Suprapubic skin (tissue), 3 donors: Measurements from ENCODE around the gene GAL3ST2.

ENCODE experiments used
- CTCF ChIP-seq, 2 donors: fragments of 200-600 bp in 1 of 2; fragments of 450-650 bp in 1 of 2; sonication (generic) in 1 of 2; IDR thresholded peaks; one replicate each; pipeline ENCODE4 v1.5.1; 2016 to 2019; ENCODE audit warnings: antibody characterized with exemption in 2 of 2, mild to moderate bottlenecking in 1 of 2, moderate library complexity in 1 of 2
- POLR2A ChIP-seq, 2 donors: fragments of 450-650 bp; IDR thresholded peaks; one replicate each; pipeline ENCODE4 v1.6.1; 2017; ENCODE audit warnings: antibody characterized with exemption in 2 of 2, mild to moderate bottlenecking in 2 of 2, moderate library complexity in 2 of 2

DNA sequence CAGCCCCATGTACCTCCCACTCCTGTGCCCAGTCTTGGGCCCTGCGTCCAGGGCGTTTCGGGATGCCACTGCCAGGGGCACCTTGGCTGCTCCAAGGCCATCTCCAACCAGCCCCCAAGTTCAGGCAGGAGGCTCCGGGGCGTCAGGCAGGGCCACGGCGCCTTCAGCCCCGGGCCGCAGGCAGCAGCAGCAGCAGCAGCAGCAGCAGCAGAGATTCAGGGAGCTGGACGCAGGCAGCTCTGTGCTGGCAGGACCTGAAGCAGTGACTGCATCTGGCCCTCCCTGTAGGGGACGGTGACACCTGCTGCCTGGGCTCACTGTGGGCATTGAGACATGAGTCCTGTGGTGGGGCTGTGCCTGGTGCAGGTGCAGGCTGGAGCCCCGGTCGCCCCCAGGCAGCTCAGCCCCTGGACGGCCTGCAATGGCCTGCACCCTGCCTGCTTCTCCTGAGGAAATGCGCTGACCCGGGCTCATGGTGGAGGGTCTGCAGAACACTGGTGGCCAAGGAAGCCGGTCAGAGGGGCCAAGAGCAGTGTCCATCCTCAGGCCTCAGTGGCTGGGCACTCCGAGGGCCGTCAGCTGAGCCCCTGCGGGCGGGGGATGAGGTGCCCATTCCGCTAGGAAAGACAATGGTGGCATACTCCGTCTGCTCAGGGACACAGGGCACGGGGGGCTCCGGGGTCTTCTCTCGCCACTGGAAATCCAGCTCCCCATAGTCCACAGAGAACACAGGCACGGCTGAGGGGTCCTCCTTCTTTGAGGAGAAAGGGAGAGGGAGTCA, 74.1 kb downstream of the GAL3ST2 start:
- TF ChIP-seq POLR2A (IDR thresholded peaks at IDR 0.05): no peak
- TF ChIP-seq CTCF (IDR thresholded peaks at IDR 0.05): no peak
